NCI-H2196 (cell line): ENCODE data around the gene MAP3K5.
"Not testable (repeated sequence)": the region's sequence is repeated elsewhere in the genome, so short reads cannot be mapped to it uniquely, and the experiment has no call there.

Experiments
- DNase-seq: peaks from one replicate; lab custom pipeline; 2025; ENCODE audit not compliant: unreplicated experiment; lab: John Stamatoyannopoulos, UW

The MAP3K5 gene

DNA sequence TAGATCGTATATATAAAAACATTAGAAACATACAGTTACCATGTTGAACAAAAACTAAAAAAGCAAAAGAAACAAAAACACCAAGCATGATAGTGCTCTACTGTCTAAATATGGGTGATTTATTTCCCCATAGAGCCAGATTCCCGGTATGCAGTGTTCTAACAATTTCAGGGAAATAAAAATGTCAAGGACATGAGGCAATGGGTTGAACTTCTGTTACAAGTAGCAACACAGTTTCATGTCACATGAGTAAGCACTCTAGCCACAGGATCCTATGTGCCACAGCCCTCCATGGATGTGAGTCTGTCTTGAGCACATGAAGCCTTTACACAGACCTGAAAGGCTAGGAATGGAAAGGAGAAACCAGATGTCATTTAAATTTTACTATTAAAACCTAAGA lies 96.0 kb downstream of the MAP3K5 start:
- DNase-seq = peak; percentile 30

GRCh38 chr6:136695412-136695811 lies 96.9 kb downstream of the MAP3K5 start:
- no peak for DNase-seq

GRCh38 chr6:136693090-136693489 lies 99.2 kb downstream of the MAP3K5 start:
- no peak for DNase-seq

DNA sequence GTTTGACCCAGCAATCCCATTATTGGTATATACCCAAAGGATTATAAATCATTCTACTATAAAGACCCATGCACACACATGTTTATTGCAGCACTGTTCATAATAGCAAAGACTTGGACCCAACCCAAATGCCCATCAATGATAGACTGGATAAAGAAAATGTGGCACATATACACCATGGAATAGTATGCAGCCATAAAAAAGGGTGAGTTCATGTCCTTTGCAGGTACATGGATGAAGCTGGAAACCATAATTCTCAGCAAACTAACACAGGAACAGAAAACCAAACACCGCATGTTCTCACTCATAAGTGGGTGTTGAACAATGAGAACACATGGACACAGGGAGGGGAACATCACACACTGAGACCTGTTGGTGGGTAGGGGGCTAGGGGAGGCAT lies 104.4 kb downstream of the MAP3K5 start:
- not testable (repeated sequence) for DNase-seq

DNA sequence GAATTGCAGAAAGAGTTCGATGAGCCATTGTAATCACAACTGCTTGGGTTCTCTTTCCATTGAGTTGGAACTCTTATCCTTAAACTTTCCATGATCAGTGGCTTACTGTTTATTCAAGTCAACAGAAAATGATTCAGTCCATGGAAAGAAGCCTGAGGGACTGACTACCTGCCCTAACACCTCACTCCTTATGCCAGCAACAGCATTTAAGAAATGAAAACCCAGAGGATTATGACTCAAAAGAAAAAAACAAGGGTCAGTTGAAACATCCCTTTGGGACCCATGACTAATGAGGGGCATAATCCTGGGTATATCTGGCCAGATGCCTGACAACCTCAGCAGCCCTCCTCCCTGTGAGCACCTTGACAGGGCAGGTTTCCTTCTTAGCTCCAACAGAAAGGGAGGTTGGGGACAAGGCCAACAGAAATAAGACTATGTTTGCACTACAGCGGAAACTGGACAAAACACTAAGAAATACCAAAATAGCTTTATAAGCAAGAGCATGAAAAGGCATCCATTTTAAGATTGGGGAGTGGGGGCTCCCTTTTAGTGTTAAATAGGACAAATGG lies 106.7 kb downstream of the MAP3K5 start:
- DNase-seq = no peak

DNA sequence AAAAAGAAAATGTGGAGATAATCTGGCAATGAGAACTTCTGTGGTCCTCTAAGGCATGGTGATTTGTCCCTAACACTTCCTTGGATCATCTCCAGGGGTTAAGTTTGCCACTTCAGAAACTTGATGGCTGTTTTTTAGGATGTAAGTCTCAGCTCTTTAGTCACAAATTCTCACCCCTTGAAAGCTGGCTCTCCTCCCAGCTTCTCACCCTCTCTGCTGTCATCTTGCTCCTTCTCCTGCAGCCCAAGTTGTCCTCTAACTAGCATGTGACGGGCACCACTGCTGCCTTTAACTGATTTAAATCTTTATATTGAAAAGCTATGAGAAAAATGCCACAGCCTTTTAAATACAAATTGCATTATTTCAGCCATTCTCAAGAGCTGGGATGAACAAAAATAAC lies 107.8 kb downstream of the MAP3K5 start:
- no peak for DNase-seq

DNA sequence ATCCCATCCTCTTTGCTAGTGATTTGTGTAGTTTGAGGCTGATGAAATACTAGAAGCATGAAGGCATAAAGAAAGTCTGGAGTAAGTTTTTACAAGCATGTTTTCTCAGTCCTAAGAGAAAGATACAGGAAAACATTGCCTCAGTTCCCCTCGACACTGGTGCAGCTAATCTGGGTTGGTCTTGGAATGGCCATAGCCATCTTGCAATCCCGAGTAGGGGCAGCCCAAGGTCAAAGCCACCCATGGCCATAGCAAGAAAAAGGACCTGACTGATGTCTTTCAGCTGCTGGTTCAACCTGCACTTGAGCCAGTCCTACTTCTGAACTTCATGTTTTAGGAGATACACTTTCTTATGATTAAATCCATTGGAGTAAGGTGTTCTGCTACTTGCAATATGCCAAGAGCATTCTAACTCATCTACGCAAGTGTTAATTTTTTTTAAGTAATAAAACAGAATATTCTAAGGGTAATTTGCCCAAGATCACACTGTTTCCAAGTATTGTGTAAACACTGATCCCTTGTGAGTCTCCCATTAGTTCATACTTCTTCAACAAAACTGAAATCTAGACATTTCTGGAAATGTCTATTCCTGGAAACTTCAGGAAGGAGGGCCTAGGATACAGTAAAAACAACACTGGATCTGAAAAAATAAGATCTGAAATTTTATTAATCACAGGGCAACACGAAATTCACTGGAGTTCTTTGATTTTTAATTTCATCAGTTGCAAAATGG lies 108.9 kb downstream of the MAP3K5 start:
- DNase-seq = no peak

- no peak for DNase-seq
Observed at GRCh38 chr6:136682292-136682691, 110.0 kb downstream of the MAP3K5 start.

DNA sequence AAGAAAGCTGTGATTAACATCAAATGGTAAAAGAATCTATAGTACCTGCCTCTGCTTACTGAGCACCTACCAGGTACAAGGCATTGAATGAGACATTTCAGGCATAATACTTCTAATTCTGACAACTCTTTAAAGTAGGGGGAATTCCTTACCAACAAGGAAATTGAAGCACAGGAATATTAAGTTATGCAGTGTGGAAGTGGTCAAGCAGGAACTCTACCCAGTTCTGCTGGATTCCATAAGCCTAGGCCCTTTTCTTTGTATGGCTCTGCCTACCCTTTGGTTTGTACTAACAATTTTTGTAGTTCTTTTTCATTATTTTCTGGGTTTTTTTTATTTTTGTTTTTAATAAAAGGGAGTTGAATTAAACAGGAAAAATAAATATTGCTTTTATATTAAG lies 114.5 kb downstream of the MAP3K5 start:
- no peak for DNase-seq

- no peak for DNase-seq
Observed at GRCh38 chr6:136677344-136677743, 114.9 kb downstream of the MAP3K5 start.

- DNase-seq = no peak
Observed at GRCh38 chr6:136676075-136676474, 116.2 kb downstream of the MAP3K5 start.

DNA sequence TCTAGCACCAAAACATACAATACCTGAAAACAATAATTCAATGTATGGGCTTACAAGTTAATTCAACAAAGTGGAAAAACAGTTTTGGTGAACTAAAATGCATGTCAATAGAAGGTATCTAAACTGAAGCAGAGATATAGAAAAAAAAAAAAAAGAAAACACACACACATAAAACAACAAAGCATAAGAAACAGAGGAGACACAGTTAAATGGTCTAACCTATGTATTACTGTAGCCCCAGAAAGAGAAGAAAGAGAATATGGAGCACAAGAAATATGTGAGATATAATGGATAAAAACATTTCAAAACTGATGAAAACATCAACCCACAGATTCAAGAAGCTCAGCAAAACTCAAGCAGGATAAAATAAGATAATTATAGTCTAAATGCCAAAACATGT lies 118.7 kb downstream of the MAP3K5 start:
- no peak for DNase-seq

- DNase-seq = no peak
Observed at GRCh38 chr6:136672144-136672543, 120.1 kb downstream of the MAP3K5 start.

GRCh38 chr6:136669299-136669699 lies 123.0 kb downstream of the MAP3K5 start:
- DNase-seq = no peak

GRCh38 chr6:136668571-136668970 lies 123.7 kb downstream of the MAP3K5 start:
- no peak for DNase-seq

- no peak for DNase-seq
Observed at GRCh38 chr6:136666041-136666440, 126.2 kb downstream of the MAP3K5 start.

- DNase-seq = no peak
Observed at GRCh38 chr6:136662347-136663237, 129.7 kb downstream of the MAP3K5 start.

- DNase-seq = no peak
Observed at GRCh38 chr6:136660727-136661126, 131.6 kb downstream of the MAP3K5 start.

- no peak for DNase-seq
Observed at GRCh38 chr6:136659991-136660499, 132.2 kb downstream of the MAP3K5 start.

DNA sequence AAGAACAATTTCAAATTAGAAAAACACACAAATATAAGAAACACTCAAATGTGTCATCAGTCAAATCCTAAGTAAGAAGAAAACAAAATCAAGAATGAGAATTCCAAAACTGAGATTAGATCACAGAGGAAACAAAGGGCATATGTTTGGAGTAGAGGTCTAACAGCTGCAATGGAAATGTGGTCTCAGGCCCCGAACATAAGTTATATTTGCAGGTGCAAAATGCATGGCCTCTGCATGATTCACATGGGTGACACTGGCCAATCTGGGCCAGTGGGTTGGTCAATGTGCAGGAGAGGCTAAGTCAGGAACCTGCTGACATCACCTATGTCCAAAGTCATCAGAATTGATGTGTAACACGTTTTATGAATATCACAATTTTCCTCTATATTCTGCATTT lies 133.6 kb downstream of the MAP3K5 start:
- no peak for DNase-seq

DNA sequence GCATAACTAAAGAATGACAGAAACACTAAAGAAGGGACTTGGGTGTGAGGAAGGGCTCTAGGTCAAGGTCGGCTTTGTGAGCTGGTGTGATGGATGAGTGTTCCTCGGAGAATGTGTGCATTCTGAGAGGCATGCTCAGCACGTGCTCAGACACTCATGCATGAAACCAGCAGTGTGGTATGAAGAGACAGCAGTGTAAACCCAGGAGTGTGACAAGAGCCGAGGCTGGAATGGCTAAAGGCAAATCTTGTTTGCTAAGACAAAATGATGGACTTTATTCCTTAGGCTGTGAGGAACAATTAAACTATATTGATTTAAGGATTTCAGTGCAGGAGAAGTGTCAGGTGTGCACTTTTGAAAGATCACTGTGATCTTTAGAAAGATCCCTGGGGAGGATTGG lies 134.6 kb downstream of the MAP3K5 start:
- DNase-seq = no peak

GRCh38 chr6:136656121-136656520 lies 136.2 kb downstream of the MAP3K5 start:
- DNase-seq = no peak
